Measurements from ENCODE around the gene GUSB. TPM values are rescaled to one million over a fixed set of nuclear protein-coding genes. Genes with fewer than 3 reads are reported as not detected.

GUSB gene
- total RNA-seq, 1 experiment from 2014 or later, result 42.3 TPM

GRCh38 chr7:65972976-65973375, 9.0 kb downstream of the GUSB start:
- TF ChIP-seq USF1 (CRISPR knock-in tag; IDR thresholded peaks at IDR 0.05) (no peak), STAT6 (CRISPR knock-in tag; conservative IDR thresholded peaks at IDR 0.05; ENCODE audit: low read depth) (no peak), JAZF1 (CRISPR knock-in tag; IDR thresholded peaks at IDR 0.05) (no peak), HMGA2 (CRISPR knock-in tag; IDR thresholded peaks at IDR 0.05) (no peak), SOX15 (CRISPR knock-in tag; IDR thresholded peaks at IDR 0.05) (no peak), FOXP1 (CRISPR knock-in tag; IDR thresholded peaks at IDR 0.05; ENCODE audit: borderline replicate concordance) (no peak), ELF4 (CRISPR knock-in tag; IDR thresholded peaks at IDR 0.05; ENCODE audit: low read depth) (no peak), JUN (CRISPR knock-in tag; IDR thresholded peaks at IDR 0.05) (no peak), ZNF425 (CRISPR knock-in tag; conservative IDR thresholded peaks at IDR 0.05) (no peak), NFE2L1 (CRISPR knock-in tag; IDR thresholded peaks at IDR 0.05) (no peak)
- H3K9me3 Mint-ChIP-seq, result no peaks in the 10 kb centered on the region
- no peak overlapping the region for H3K4me3 Mint-ChIP-seq
- H3K36me3 Mint-ChIP-seq, result peaks cover 51% of the 10 kb centered on the region
- ChIA-PET CTCF (no interaction called here), POLR2A (no interaction called here)
- H3K4me1 Mint-ChIP-seq, result no peaks in the 10 kb centered on the region
- no peak for DNase-seq (ENCODE audit: low spot score)
- no peaks in the 10 kb centered on the region for H3K27me3 Mint-ChIP-seq (ENCODE audit: low read depth)
- H3K27ac Mint-ChIP-seq, result no peak overlapping the region
- no peak for ATAC-seq

- POLR2A ChIA-PET, result no interaction called here
- peaks cover 67% of the 10 kb centered on the region for H3K36me3 Mint-ChIP-seq
- H3K4me1 Mint-ChIP-seq, result no peaks in the 10 kb centered on the region
Measured at GRCh38 chr7:65971021-65971420, 11.0 kb downstream of the GUSB start.

More at GRCh38 chr7:65971021-65971420, 11.0 kb downstream of the GUSB start:
- CTCF ChIA-PET, result no interaction called here
- no peak for TF ChIP-seq PRDM15 (CRISPR knock-in tag; IDR thresholded peaks at IDR 0.05)
- no peak for TF ChIP-seq NFE2L1 (CRISPR knock-in tag; IDR thresholded peaks at IDR 0.05)
- no peak for TF ChIP-seq AFF4 (CRISPR knock-in tag; IDR thresholded peaks at IDR 0.05; ENCODE audit: borderline replicate concordance)
- TF ChIP-seq GRHL2 (CRISPR knock-in tag; IDR thresholded peaks at IDR 0.05; ENCODE audit: insufficient replicate concordance, severe bottlenecking), result no peak
- TF ChIP-seq PRRX2 (CRISPR knock-in tag; IDR thresholded peaks at IDR 0.05), result no peak
- no peak for TF ChIP-seq NR3C1 (CRISPR knock-in tag; conservative IDR thresholded peaks at IDR 0.05; ENCODE audit: low read depth)
- TF ChIP-seq ATF2 (CRISPR knock-in tag; IDR thresholded peaks at IDR 0.05; ENCODE audit: borderline replicate concordance, low read depth), result no peak
- no peak for TF ChIP-seq MYBL2 (CRISPR knock-in tag; IDR thresholded peaks at IDR 0.05)
- DNase-seq (ENCODE audit: low spot score), result no peak
- Mint-ChIP-seq H3K9me3 (no peaks in the 10 kb centered on the region), H3K27me3 (ENCODE audit: low read depth) (no peaks in the 10 kb centered on the region), H3K27ac (no peak overlapping the region), H3K4me3 (no peak overlapping the region)
- ATAC-seq, result no peak
